Measurements from ENCODE around the gene OR2M3.
A peak's percentile ranks its signal among the peaks of the same experiment; 100 is the strongest.
"Not testable (repeated sequence)": the region's sequence is repeated elsewhere in the genome, so short reads cannot be mapped to it uniquely, and the experiment has no call there.

Gene OR2M3, protein sequence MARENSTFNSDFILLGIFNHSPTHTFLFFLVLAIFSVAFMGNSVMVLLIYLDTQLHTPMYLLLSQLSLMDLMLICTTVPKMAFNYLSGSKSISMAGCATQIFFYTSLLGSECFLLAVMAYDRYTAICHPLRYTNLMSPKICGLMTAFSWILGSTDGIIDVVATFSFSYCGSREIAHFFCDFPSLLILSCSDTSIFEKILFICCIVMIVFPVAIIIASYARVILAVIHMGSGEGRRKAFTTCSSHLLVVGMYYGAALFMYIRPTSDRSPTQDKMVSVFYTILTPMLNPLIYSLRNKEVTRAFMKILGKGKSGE

DNA sequence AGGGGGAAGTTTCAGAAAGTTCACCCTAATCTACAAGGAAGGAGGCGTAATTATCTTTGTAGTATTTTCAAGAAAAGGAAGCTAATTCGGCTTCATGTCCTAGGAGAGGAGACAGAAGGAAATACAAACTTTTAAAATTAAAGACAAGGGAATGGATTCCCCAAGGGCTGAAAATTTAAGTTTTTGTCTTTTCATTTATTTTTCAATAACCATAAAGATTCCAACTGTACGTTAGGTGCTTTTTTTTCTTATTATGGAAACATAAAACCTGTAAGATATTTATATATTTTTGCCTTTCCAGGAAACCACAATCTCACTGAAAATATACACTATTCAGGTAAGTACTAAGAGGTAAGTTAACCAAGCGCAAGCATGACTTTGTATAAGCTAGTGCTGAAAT lies at the start of gene OR2M3:
Gene OR2M3, plus strand, starts transcription at position 301 of the 400 bp plus-strand sequence. CDS start 5,803 bp downstream, outside the sequence.
- intact Hi-C loops (cut with DNase I), result no loop called here

DNA sequence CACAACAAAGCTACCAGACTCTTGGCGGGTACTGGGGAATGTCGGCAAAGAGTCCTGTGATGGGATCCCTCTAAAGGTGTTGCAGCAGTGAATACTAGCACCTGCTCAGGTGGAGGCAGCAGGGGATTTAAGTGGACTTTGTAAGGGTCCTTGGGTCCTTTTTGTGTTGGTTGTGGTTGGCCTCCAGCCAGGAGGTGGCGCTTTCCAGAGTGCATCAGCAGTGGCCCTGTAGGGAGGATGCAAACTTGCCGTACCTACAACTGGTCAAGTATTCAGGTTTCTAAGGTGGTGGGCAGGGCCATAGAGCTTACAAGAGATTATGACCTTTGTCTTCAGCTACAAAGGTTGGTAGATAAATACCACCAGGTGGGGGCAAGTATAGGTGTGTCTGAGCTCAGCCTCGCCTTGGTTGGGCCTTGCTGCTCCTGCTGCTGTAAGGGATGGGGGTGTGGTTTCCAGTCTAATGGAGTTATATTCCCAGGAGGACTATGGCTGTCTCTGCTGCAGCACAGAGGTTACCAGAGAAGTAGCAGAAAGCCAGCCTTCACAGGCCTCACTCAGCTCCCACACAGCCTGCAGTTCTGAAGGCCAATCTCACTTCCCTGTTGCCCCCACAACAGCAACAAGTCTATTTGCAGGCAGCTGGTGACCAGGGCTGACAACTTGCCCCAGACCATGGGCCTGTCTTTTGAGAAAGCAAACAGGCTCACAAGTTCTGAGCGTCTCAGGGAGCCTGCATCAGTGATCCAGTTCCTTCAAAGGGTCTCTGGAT lies 44.8 kb upstream of the OR2M3 start:
- intact Hi-C loops (cut with DNase I), result no loop called here
- no peak for DNase-seq

More for the DNA sequence above, at the start of gene OR2M3:
- DNase-seq, result no peak

DNA sequence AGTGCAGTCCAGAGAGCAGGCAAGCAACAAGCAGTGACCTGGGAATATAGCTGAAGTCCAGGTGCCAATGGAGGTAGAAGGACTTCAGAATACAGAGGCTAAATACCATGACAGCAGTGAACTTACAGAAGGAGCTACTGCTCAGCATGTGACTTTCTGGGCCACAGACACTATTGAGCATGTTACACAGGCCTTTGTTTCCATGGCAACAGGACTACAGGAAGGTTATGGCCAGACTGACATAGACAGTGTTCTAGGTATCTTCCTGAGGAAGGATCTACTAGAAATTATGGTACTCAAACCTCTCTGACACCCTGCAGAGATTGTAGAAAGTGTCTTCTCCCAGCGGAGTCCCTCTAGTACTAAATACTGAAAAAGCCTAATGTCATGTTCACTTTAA lies 41.1 kb upstream of the OR2M3 start:
- intact Hi-C loops (cut with DNase I), result no loop called here

DNA sequence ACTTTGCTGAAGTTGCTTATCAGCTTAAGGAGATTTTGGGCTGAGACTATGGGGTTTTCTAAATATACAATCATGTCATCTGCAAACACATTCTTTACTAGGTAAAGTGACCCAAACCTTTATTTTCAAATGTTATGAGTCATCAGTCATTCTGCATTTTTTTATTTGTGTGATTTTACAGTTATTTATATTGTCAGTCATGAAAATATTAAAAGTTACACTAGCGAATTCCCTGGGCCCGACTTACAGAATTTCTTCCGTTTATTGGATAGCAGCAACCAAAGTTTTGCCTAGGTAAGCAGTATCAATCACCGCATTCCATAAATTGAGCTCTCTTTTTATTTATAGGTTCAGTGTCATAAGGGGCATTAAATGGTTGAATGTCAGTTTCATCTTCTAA lies 38.3 kb upstream of the OR2M3 start:
- no peak for DNase-seq
- intact Hi-C loops (cut with DNase I), result no loop called here

More for the DNA sequence above, 41.1 kb upstream of the OR2M3 start:
- DNase-seq, result no peak

DNA sequence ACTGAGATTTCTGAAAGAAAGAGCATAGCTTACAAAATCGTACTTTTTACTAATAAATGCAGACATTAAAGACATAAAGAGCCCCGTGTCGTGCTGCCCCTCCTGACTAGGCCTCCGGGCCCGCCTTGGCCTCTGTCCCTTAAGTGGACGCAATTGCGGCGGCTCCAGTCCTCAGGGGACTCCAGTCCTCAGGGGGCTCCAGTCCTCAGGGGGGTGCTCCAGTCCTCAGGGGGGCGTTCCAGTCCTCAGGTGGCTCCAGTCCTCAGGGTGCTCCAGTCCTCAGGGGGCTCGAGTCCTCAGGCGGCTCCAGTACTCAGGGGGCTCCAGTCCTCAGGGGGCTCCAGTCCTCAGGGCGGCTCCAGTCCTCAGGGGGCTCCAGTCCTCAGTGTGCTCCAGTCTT lies 33.0 kb upstream of the OR2M3 start:
- DNase-seq, result no peak
- intact Hi-C loops (cut with DNase I), result no loop called here

DNA sequence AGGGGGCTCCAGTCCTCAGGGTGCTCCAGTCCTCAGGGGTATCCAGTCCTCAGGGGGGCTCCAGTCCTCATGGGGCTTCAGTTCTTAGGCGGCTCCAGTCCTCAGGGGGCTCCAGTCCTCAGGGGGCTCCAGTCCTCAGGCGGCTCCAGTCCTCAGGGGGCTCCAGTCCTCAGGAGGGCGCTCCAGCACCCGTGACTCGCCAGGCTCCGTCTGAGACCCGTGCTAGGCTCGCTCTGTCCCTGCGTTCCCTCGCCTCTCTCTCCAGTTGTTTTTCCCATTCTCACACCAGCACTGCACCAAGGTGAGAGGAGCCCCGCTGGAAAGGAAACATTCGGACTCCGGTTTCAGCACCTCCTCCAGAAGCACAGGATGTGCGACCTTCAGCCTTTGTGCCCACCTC lies 31.9 kb upstream of the OR2M3 start:
- intact Hi-C loops (cut with DNase I), result no loop called here

DNA sequence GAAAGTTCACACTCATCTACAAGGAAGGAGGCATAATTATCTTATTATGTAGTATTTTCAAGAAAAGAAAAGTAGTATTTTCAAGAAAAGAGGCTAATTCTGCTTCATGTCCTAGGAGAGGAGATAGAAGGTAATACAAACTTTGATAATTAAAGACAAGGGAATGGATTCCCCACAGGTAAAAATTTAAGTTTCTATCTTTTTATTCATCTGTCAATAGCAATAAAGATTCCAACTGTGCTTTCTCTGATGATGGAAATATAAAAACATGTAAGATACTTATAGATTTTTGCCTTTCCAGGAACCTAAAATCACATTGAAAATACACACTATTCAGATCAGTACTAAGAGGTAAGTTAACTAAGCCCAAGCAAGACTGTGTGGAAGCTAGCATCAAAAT lies 22.5 kb upstream of the OR2M3 start, which contains the start of gene OR2M2:
Gene OR2M2, plus strand, starts transcription at position 301 of the 400 bp plus-strand sequence. CDS start 5,165 bp downstream, outside the sequence.
- no peak for DNase-seq
- intact Hi-C loops (cut with DNase I), result no loop called here

More for the DNA sequence above, 31.9 kb upstream of the OR2M3 start:
- DNase-seq, result no peak

DNA sequence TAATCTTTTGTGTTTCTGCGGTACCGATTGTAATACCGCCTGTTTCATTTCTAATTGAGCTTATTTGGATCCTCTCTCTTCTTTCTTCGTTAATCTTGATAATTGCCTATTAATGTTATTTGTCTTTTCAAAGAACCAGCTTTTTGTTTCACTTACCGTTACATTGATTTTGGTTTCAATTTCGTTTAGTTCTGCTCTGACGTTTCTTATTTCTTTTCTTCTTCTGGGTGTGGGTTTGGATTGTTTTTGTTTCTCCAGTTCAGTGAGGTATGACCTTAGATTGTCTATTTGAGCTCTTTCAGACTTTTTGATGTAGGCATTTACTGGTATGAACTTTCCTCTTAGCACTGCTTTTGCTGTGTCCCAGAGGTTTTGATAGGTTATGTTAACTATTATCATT lies 13.1 kb upstream of the OR2M3 start:
- intact Hi-C loops (cut with DNase I), result no loop called here
- no peak for DNase-seq

DNA sequence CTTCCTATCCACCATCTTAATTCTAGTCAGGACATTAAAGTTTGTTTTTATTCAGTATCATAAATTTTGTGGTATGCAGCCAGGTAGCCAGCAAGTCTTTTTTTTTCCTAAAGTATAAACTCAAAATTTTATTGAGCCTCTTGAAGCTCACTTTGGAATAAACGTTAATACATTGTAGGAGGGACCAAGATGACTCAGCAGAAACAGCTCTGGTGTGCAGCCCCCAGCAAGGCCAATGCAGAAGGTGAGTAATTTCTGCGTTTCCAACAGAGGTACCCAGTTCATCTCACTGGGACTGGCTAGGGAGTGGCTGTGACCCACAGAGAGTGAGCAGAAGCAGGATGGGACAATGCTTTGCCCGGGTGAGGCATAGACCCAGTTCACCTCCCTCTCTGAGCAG lies 9.7 kb upstream of the OR2M3 start:
- intact Hi-C loops (cut with DNase I), result no loop called here
- DNase-seq, result no peak

DNA sequence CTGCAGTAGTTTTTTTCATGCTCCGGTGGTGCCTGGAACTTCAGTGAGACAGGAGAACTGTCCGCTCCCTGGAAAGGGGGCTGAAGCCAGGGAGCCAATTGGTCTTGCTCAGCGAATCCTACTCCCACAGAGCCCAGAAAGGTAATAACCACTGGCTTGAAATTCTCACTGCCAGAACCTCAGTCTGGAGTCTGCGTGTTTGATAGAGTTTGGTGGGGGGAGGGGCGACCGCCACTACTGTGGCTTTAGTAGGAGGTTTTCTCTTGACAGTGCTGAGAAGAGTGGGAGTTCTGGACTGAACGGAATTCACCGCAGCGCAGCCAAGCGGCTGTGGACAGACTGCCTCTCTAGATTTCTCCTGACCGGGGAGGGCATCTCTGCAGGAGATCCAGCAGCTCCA lies 8.0 kb upstream of the OR2M3 start:
- intact Hi-C loops (cut with DNase I), result no loop called here
- DNase-seq, result no peak

DNA sequence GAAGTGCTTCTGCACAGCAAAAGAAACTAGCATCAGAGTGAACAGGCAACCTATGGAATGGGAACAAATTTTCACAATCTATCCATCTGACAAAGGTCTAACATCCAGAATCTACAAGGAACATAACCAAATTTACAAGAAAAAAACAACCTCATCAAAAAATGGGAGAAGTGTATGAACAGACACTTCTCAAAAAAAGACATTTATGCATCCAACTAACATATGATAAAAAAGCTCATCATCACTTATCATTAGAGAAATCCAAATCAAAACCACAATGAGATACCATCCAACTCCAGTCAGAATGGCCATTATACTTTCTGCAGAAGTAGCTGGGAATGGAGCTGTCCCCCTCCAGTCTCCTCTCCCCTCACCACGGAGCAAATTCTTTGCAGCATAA lies 2.9 kb upstream of the OR2M3 start:
- no peak for DNase-seq

DNA sequence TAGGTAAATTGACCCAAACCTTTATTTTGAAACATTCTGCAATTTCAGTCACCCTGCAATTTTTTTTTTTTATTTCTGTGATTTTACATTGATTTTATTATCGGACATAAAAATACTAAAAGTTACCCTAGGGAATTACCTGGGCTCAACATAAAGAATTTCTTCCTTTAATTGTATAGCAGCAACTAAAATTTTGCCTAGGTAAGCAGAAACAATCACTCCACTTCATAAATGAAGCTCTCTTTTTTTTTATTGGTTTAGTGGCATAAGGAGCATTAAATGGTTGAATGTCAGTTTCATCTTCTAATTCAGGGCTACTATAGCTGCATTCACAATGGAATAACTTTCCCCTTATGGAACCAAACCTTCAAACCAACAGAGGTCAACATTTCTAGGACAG lies 18.8 kb downstream of the OR2M3 start:
- intact Hi-C loops (cut with DNase I), result no loop called here
- no peak for DNase-seq

More for the DNA sequence above, 2.9 kb upstream of the OR2M3 start:
- intact Hi-C loops (cut with DNase I), result no loop called here

DNA sequence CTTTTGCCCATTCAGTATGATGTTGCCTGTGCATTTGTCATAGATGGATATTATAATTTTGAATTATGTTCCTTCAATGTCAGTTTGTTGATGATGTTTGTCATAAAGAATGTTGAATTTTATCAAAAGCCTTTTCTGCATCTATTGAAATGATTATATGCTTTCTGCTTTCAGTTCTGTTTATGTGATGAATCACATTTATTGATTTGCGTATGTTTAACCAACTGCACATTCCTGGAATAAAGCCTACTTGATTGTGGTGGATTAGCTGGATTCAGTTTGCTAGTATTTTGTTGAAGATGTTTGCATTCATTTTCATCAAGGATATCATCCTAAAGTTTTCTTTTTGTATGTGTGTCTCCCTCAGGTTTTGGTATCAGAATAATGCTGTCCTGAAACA lies 28.5 kb downstream of the OR2M3 start:
- DNase-seq, result no peak
- intact Hi-C loops (cut with DNase I), result no loop called here

DNA sequence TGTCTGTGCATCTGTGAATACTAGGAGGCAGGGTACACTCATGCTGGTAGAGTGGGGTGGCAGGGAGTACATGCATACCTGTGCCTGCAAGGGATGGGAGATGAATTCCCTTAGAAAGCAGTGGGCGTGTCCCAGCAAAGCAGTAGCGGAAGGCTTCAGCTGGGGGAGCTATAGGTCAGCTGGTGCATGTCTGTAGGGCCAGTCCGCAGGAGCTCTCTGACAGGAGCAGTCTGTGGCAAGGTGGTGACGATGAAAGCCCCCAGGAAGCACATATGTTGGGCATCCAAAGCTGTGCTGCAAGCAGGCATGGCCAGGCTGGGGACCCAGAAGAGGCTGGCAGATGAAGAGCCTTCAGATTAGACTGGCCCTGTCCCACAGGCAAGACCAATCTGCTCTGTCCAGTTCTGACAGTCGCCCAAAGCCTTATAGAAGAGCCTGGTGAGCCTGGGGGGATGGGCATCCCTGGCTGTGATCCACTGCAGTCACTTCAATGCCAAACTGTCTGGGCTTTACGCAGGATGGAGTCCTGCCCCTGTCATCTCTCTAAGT lies 32.4 kb downstream of the OR2M3 start:
- intact Hi-C loops (cut with DNase I), result no loop called here
- DNase-seq, result peak in 1 of 42 donors; percentile 15

DNA sequence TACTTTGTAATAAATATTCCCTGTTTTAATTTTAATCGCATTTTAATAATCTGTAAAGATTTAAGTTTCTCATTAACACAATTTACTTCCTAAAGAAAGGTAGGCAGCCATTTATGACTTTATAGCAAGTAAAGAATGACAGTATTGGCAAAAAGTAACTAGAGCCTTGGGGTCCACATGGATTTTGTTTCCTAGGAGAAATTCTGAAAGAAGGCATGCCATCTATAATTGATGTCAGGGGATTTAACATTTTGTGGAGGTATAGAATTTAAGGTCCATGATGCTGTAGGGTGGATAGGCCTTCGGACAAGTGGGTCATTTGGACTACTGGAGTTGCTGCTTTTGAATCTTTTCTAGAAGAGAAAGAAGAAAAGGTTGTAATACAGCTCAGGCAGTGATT lies 34.1 kb downstream of the OR2M3 start, which contains the start of gene OR2M4:
Gene OR2M4, plus strand, starts transcription at position 301 of the 400 bp plus-strand sequence. CDS start 7,512 bp downstream, outside the sequence.
- DNase-seq, result no peak
- intact Hi-C loops (cut with DNase I), result no loop called here

DNA sequence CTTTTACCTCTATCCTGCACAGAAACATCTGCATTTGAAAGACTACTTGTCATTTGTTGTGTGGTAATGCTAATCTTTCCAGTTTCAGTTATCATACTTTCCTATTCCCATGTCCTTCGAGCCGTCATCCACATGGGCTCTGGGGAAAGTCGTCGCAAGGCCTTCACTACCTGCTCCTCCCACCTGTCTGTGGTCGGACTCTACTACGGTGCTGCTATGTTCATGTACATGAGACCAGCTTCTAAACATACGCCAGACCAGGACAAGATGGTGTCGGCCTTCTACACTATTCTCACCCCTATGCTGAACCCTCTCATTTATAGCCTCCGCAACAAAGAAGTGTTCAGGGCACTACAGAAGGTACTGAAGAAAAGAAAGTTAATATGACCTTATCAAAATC lies 42.4 kb downstream of the OR2M3 start:
- intact Hi-C loops (cut with DNase I), result no loop called here
- DNase-seq, result peak in 1 of 42 donors; percentile 13

DNA sequence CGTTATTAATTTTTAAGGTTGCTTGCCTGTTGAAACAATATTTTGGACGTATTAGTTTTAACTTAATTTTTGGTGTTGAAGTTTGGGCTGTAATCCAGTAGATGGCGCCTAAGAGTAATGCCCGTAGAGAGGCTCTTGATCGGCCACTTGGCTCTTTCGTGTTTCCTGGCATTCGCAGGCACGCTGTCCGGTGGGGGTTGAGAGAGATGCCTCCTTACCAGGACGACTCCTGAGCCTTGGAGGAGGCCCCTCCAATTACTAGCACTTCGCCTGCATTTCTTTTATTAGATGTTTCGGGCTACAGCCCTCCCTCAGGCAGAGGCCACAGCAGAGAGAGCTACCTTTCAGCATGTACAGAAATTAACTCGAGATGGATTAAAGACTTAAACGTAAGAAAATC lies 46.1 kb downstream of the OR2M3 start:
- DNase-seq, result peak in 40 of 42 donors; percentile 5 to 79 (median 44)
- intact Hi-C loops (cut with DNase I), result no loop called here

DNA sequence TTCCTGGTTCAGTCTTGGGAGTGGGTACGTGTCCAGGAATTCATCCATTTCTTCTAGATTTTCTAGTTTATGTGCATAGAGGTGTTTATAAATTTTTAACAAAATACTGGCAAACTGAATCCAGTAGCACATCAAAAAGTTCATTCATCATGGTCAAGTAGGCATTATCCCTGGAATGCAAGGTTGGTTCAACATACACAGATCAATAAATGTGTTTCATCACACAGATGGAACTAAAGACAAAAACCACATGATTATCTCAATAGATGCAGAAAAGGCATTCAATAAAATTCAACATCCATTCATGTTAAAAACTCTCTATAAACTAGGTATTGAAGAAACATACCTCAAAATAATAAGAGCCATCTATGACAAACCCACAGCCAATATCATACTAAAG lies 62.2 kb downstream of the OR2M3 start:
- intact Hi-C loops (cut with DNase I); DNase-seq: not testable (repeated sequence)

Data from head of caudate nucleus (tissue), 42 donors.